CD14-positive monocyte (primary cell): ENCODE data around the gene RPS26. TPM values are rescaled to one million over a fixed set of nuclear protein-coding genes. Genes with fewer than 3 reads are reported as not detected.
"Not testable (repeated sequence)": the region's sequence is repeated elsewhere in the genome, so short reads cannot be mapped to it uniquely, and the experiment has no call there.

ENCODE experiments used
- DNase-seq, 3 donors: peaks; one replicate each; pipeline ENCODE4 v3.0.0-alpha.2; 2011 to 2022
- H2AFZ ChIP-seq: 2 replicates; pipeline ENCODE4 v1.6.0; 2012; ENCODE audit warnings: mild to moderate bottlenecking, low read depth, low read length, inconsistent platforms; ENCODE audit not compliant: insufficient read depth, poor library complexity, severe bottlenecking
- H3K27ac ChIP-seq, 2 donors: 1 replicate in 1 of 2; 2 replicates in 1 of 2; pipeline ENCODE4 v1.5.1; 2012 to 2013; ENCODE audit warnings: low read length in 2 of 2, control low read depth in 1 of 2, inconsistent platforms in 1 of 2, low read depth in 1 of 2, mild to moderate bottlenecking in 1 of 2
- H3K27me3 ChIP-seq, 2 donors: one replicate each; pipeline versions ENCODE4 v1.6.0 to v1.6.1; 2011 to 2013; ENCODE audit warnings: low read length in 2 of 2; ENCODE audit not compliant: control insufficient read depth in 2 of 2, insufficient read depth in 2 of 2
- H3K36me3 ChIP-seq, 2 donors: replicated peaks in 1 of 2; 1 replicate in 1 of 2; 2 replicates in 1 of 2; pipeline versions ENCODE4 v1.5.1 to v1.6.1; 2012 to 2013; ENCODE audit warnings: low read length in 2 of 2, control low read depth in 1 of 2, inconsistent platforms in 1 of 2, mild to moderate bottlenecking in 1 of 2; ENCODE audit not compliant: insufficient read depth in 2 of 2, control insufficient read depth in 1 of 2
- H3K4me1 ChIP-seq, 2 donors: 1 replicate in 1 of 2; 2 replicates in 1 of 2; pipeline versions ENCODE4 v1.5.1 to v1.6.1; 2012 to 2013; ENCODE audit warnings: low read length in 2 of 2, control low read depth in 1 of 2, inconsistent platforms in 1 of 2, mild to moderate bottlenecking in 1 of 2, moderate library complexity in 1 of 2; ENCODE audit not compliant: insufficient read depth in 2 of 2, control insufficient read depth in 1 of 2
- H3K4me2 ChIP-seq: replicated peaks from 2 replicates; pipeline ENCODE3; 2012; ENCODE audit warnings: low read length, moderate library complexity, mild to moderate bottlenecking; ENCODE audit not compliant: poor library complexity, severe bottlenecking; ENCODE audit errors: extremely low read depth
- H3K4me3 ChIP-seq, 3 experiments: fragments of 200-600 bp in 1 of 3; sonication (generic) in 1 of 3; replicated peaks in 1 of 3; 1 replicate in 2 of 3; 2 replicates in 1 of 3; pipeline ENCODE4 v1.5.1; 2011 to 2013; ENCODE audit warnings: low read length in 3 of 3, mild to moderate bottlenecking in 3 of 3, control low read depth in 2 of 3, low read depth in 2 of 3, inconsistent platforms in 1 of 3, moderate library complexity in 1 of 3
- H3K79me2 ChIP-seq: 2 replicates; pipeline ENCODE4 v1.6.0; 2012; ENCODE audit warnings: mild to moderate bottlenecking, control low read depth, inconsistent platforms, low read length, moderate library complexity; ENCODE audit not compliant: insufficient read depth
- H3K9ac ChIP-seq: 2 replicates; pipeline ENCODE4 v1.6.0; 2017; ENCODE audit warnings: low read length, mild to moderate bottlenecking; ENCODE audit not compliant: insufficient read depth, poor library complexity, severe bottlenecking
- H3K9me3 ChIP-seq, 2 donors: replicated peaks in 1 of 2; 1 replicate in 1 of 2; 2 replicates in 1 of 2; pipeline versions ENCODE4 v1.5.1 to v1.6.1; 2012 to 2013; ENCODE audit warnings: low read length in 2 of 2, control low read depth in 1 of 2; ENCODE audit not compliant: control insufficient read depth in 1 of 2, insufficient read depth in 1 of 2
- H4K20me1 ChIP-seq: 2 replicates; pipeline ENCODE4 v1.6.0; 2012; ENCODE audit warnings: mild to moderate bottlenecking, low read length, control low read depth, moderate library complexity; ENCODE audit not compliant: insufficient read depth
- H3K27ac Mint-ChIP-seq, 7 donors: one replicate each; pipeline ENCODE4 v1.8.0; 2020; ENCODE audit warnings: mild to moderate bottlenecking in 7 of 7, mixed read lengths in 7 of 7, moderate library complexity in 6 of 7, inconsistent platforms in 2 of 7
- H3K27me3 Mint-ChIP-seq, 3 donors: one replicate each; pipeline ENCODE4 v1.8.0; 2021 to 2022; ENCODE audit warnings: low read depth in 3 of 3, mild to moderate bottlenecking in 3 of 3, mixed read lengths in 3 of 3, moderate library complexity in 3 of 3, inconsistent platforms in 1 of 3
- H3K36me3 Mint-ChIP-seq, 2 donors: one replicate each; pipeline ENCODE4 v1.8.0; 2020; ENCODE audit warnings: mixed read lengths in 2 of 2, inconsistent platforms in 1 of 2, mild to moderate bottlenecking in 1 of 2
- H3K4me1 Mint-ChIP-seq: one replicate; pipeline ENCODE4 v1.8.0; 2020; ENCODE audit warnings: mild to moderate bottlenecking, mixed read lengths
- H3K4me3 Mint-ChIP-seq, 2 donors: one replicate each; pipeline ENCODE4 v1.8.0; 2020; ENCODE audit warnings: mild to moderate bottlenecking in 2 of 2, mixed read lengths in 2 of 2, moderate library complexity in 1 of 2
- H3K9me3 Mint-ChIP-seq, 7 donors: one replicate each; pipeline ENCODE4 v1.8.0; 2020 to 2022; ENCODE audit warnings: mixed read lengths in 7 of 7, mild to moderate bottlenecking in 6 of 7, moderate library complexity in 6 of 7, inconsistent platforms in 2 of 7
- CTCF ChIP-seq: fragments of 200-600 bp; IDR thresholded peaks from one replicate; pipeline ENCODE4 v1.8.0; 2022; ENCODE audit warnings: antibody characterized with exemption, mild to moderate bottlenecking
- WGBS: methylation state at CpG from one replicate; pipeline ENCODE4 v1.1.5; 2013; ENCODE audit warnings: missing lambda C conversion rate; ENCODE audit not compliant: insufficient coverage; 5-methylcytosine and 5-hydroxymethylcytosine counted together
- intact Hi-C, 2 donors: fragments of 100-400 bp; cut with micrococcal nuclease; formaldehyde crosslinking; loops; one replicate each; pipeline versions ENCODE4 v1.15.0 to v1.15.1; 2023
- polyA plus RNA-seq, 3 donors: library from polyadenylated mRNA; depleted of rRNA in 1 of 3; unstranded in 2 of 3; stranded (reverse) in 1 of 3; fragments of 300-500 nt in 2 of 3; fragments of >200 nt in 1 of 3; fragmentation: Illumina TruSeq in 2 of 3; gene quantifications; 1 replicate in 2 of 3; 2 replicates in 1 of 3; pipeline ENCODE4 v1.2.3, GENCODE V29; 2012 to 2021

Gene RPS26
- polyA plus RNA-seq, 3 donors, result 238 to 363 (median 286) TPM

GRCh38 chr12:56040963-56041551, 661 bp upstream of the RPS26 start:
- Mint-ChIP-seq H3K4me3 (peak overlapping the region; percentile 71 to 98), H3K4me1 (peaks cover 14% of the 10 kb centered on the region), H3K9me3 (peaks cover 0 to 2% (median 0%) of the 10 kb centered on the region in 7 donors), H3K27ac (peak overlapping the region; percentile 77 to 99 (median 95)), H3K27me3 (no peaks in the 10 kb centered on the region), H3K36me3 (peaks cover 32 to 36% of the 10 kb centered on the region in 2 donors)
- Histone ChIP-seq H3K4me2 (peak overlapping the region; percentile 75), H3K79me2 (peaks cover 19% of the 10 kb centered on the region), H3K4me3 (peak overlapping the region; percentile 20 to 95 (median 22)), H2AFZ (peak overlapping the region; percentile 78), H3K4me1 (peaks cover 14 to 18% of the 10 kb centered on the region in 2 donors), H3K27me3 (no peaks in the 10 kb centered on the region), H3K9ac (peak overlapping the region; percentile 4), H3K27ac (peak overlapping the region; percentile 27 to 97), H3K36me3 (peaks cover 18 to 31% of the 10 kb centered on the region in 2 donors), H4K20me1 (peaks cover 17% of the 10 kb centered on the region), H3K9me3 (no peaks in the 10 kb centered on the region)
- intact Hi-C loops, result loop anchor here (2.0 to 5.0 kb wide), 6 partner anchors 44 to 314 kb away; partner anchors contain the start of genes RPL41 (in 2 of the 2), SUOX (in 2 of the 2), ZC3H10 (in 2 of the 2) and CD63 (in 1 of the 2)
- no peak for TF ChIP-seq CTCF
- 76% methylated on average over 5 of the region's 14 CpGs for WGBS
- DNase-seq, result no peak

GRCh38 chr12:56042430-56042813, 704 bp downstream of the RPS26 start:
- not testable (repeated sequence) for H3K27me3 ChIP-seq, H3K27me3 Mint-ChIP-seq, H3K9me3 ChIP-seq, DNase-seq, H3K9me3 Mint-ChIP-seq
- H2AFZ ChIP-seq, result peak overlapping the region; percentile 88
- peak overlapping the region; percentile 75 for H3K4me2 ChIP-seq
- peaks cover 17% of the 10 kb centered on the region for H4K20me1 ChIP-seq
- H3K36me3 ChIP-seq, result peaks cover 18 to 31% of the 10 kb centered on the region in 2 donors
- intact Hi-C loops, result loop anchor here (2.0 to 5.0 kb wide), 7 partner anchors 45 to 315 kb away; partner anchors contain the start of genes RPL41 (in 2 of the 2), ZC3H10 (in 2 of the 2), CD63 (in 1 of the 2) and ORMDL2 (in 1 of the 2)
- Mint-ChIP-seq H3K36me3 (peaks cover 25 to 41% of the 10 kb centered on the region in 2 donors), H3K27ac (peak overlapping the region; percentile 93 to 99 (median 96)), H3K4me1 (peaks cover 14% of the 10 kb centered on the region), H3K4me3 (peak overlapping the region; percentile 95 to 98)
- peaks cover 14 to 18% of the 10 kb centered on the region in 2 donors for H3K4me1 ChIP-seq
- peak overlapping the region; percentile 78 to 95 (median 92) for H3K4me3 ChIP-seq
- H3K9ac ChIP-seq, result peak overlapping the region; percentile 83
- H3K79me2 ChIP-seq, result peaks cover 19% of the 10 kb centered on the region
- 2% methylated on average over 12 of the region's 20 CpGs for WGBS
- peak overlapping the region; percentile 79 to 97 for H3K27ac ChIP-seq
